ENCODE data around the gene MARK2.

Gene MARK2

DNA sequence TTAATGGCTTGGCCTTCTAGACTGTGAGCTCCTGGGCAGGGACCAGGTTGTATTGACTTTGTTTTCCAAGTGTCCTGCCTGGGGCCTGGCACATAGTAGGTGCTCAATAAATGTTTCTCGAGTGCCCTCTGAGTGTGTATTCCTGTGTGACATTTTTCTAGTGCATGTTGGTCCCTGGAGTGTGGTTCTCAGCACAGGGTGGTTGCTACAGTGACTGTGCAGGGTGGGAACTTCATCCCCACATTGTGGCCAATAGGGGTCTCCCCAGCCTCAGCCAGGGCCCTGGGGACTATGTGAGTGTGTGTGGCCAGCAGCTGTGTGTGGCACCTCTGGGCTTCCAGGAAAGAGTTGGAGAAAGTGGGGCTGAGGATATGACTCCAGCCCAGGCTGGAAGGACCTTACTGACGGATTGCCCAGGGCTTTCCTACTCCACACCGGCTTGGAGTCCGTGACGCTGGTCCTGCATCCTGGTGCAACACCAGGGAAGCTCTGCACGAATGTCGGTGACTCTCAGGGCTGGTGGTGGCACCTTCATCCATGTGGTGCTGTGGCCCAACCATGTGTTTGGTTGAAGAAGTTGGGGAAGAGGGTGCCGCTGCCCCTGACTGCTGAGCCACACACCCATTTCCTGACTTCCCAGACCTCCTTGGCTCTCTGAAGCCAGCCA is 9.0 kb upstream of the MARK2 start:
- DNase-seq (ENCODE audit: low read depth): no peak

DNA sequence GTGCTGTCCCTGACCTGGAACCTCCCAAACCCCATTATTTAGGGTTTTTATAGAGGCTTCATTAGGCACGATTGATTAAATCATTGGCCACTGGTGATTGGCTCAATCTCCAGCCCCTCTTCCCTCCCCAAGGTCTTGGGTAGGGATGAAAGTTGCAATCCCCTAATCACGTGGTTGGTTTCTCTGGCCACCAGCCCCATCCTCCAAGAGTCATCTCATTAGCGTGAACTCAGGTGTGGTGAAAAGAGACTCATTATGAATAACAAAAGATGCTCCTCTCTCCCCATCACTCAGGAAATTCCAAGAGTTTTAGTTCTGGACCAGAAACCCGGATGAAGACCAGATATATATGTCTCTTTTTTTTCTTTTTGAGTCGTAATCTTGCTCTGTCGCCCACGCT is 7.6 kb upstream of the MARK2 start:
- DNase-seq (ENCODE audit: low read depth): no peak

DNA sequence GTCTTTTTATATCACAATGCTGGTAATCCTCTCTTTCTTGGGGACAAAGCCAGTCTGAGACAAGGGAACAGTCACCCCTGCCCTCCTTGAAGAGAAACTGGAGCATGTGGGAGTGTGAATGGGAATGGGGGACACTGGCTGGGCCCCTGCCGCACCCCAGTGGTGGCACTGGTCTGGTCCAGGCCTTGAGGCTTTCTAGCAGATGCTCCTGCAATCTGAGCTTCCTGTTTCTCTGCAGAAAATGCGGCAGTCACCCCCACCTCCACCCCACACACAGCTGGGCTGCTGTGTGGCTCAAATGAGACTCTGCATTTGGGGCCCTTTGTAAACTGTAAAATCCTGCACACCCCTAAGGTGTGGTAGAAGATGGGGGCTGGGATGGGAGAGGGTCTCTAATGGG is 6.6 kb upstream of the MARK2 start:
- no peak for DNase-seq (ENCODE audit: low read depth)

DNA sequence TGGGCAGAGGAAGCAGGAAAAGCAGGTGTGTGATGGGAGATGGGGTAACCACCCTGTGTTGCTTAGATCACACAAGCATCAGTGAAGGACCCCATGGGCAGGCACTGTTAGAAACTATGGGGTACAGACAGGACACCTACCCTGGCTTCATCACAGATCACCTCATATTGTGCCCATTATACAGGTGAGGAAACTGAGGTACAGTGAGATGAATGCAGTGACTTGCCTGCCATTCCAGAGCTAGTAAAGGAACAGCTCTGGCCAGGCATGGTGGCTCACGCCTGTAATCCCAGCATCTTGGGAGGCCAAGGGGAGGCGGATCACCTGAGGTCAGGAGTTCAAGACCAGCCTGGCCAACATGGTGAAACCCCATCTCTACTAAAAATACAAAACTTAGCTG is 5.9 kb upstream of the MARK2 start:
- DNase-seq (ENCODE audit: low read depth): no peak

DNA sequence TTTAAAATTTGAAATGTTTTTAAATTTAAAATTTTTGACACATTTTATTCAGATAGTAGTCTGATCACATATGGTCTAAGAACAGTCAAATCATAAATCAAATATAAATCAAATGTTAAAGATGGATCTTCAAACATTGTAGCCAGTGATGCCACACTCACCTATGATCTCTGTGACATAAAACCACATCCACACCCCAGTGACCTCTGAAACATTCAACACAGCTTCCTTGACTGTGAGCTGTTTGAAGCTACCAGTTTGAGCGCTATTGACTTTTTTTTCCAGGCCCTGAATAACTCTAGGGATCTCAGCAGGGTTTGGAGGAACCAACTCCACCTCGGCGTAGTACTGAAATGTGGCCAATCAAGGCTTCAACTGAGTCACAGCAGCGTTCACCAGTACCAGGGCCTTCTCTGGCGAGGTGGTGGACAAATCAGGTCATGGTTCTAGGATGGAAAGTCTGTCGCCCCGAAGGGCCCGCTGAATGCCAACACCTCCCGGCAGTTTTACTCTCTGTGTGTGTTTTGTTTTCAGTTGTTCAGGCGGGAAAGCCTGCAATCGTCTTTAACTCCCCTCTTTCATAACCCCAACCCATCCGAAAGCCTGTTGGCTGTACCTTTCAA is 4.3 kb upstream of the MARK2 start:
- DNase-seq (ENCODE audit: low read depth): no peak

DNA sequence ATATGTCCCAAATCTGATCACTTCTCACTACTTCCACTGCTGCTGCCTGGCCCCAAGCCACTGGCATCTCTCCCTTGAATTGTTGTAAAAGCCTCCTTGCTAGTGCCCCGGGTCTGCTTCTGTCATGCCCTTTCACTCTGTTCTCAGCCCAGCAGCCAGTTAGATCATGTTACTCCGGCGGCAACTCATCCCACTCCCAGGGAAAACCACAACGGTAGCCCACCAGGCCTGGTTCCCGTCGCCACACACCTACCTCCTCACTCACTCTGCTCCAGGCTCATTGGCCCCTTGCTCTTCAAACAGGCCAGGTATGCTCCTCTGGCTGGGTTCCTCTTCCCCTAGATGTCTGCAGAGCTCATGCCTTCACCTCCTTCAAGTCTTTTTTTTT is 3.8 kb upstream of the MARK2 start:
- no peak for DNase-seq (ENCODE audit: low read depth)

DNA sequence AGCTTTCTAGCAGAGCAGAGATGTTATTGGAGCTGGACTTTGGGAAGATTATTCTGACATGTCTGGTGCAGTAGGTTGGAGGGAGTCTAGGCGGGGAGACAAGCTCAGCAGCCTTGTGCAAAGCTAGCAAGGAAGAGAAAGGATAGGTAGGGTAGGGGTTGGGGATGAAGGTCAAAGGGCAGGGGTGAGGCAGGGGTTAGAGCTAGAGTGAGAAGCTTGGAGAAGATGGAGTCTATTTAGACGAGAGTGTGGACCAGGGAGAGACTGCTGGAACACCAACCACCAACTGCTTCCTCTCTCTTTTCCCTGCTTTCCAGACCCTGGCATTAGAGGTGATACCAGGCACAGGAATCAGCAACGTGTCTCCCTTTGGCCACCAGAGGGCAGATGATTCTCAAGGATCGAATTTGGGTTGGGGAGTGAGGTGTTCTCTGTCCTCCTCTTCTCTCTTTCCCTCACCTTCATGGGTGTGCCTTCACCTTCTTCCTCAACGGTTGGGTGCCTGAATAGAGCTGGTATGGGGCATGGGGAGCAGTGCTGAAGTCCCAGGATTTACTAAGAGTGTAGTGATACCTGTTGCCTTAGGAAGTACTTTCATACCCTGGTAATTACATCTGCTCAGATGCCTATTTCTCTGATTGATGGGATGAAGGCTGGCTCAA is 1.8 kb upstream of the MARK2 start:
- DNase-seq (ENCODE audit: low read depth): peak; percentile 53

DNA sequence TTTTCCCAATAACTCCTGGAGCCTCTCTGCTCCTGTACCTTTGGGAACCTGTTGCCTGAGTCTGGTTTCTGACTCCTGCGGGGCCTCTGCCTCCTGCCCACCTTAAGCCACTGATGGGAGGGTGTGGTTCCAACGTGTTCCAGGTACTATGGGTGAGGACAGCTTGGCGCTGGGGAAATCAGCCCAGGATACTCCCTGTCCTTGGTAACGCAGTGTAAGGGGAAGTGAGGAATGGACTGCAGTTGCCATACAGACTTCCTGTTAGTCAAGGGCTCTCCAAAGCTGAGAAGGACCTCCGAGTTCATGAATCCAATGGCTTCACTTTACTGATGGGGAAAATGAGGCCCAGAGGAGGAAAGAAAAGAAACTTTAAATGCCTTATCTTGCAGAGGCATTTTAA is 1.2 kb upstream of the MARK2 start:
- no peak for DNase-seq (ENCODE audit: low read depth)

DNA sequence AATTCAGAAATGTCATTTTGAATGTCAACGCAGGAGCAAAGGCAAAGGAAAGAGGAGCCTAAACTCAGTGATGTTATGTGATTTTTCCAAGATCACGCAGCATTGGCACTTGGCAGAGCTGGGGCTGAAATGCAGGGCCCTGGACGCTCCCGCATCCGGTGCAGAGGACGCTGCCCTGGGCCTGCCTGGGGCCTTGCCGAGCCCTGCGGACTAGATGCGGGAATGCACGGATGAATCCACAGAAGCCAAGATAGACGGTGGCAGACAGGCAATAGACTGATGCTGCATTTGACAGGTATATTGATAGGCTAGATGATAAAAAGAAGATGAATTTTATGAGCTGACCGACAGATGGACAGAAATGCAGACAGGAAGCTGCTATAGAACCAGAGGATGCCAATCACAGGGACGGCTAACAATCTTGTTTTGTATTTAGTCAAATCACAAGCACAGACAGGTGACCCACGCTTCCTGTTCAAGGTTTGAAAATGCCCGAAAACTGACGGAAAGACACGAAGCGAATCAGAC is 696 bp upstream of the MARK2 start:
- DNase-seq (ENCODE audit: low read depth): no peak

DNA sequence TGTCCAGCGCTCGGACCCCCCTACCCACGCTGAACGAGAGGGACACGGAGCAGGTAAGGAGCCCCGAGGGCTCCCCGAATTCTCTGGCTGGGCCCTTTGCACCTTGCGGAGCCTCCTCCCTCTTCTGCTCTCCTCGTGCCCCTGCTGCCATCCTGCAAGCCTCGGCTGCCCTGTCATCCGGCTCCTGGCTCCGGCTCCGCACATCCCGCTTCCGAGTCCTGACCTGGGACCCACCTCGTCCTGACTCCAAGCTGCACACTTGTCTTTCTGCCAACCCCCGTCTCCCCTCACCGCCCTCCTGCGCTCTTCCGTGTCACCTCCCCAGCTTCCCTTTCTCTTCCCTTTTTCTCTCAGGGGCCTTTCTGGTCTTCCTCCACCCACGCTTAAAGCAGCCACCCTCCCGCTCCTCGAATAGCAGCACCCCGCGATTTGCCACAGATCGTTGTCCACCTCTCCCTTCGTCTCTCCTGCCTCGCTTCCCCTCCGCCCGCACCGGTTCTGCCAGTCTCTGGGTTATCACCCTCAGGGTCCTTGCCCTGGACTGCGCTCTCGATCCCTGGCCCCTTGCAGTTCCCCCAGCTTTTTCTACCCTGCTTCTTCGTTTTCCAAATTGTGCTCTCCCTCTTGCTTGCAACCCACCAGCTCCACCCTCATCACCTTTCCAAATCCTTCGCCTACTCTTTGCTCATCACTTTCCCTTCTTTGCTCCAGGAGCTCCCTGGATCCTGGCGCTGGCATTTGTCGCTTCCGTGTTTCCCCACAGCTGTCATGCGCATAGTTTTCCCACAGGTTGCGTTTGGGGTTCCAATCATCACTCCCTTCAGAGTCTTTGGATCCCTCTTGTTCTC is 822 bp downstream of the MARK2 start:
- no peak for DNase-seq (ENCODE audit: low read depth)

DNA sequence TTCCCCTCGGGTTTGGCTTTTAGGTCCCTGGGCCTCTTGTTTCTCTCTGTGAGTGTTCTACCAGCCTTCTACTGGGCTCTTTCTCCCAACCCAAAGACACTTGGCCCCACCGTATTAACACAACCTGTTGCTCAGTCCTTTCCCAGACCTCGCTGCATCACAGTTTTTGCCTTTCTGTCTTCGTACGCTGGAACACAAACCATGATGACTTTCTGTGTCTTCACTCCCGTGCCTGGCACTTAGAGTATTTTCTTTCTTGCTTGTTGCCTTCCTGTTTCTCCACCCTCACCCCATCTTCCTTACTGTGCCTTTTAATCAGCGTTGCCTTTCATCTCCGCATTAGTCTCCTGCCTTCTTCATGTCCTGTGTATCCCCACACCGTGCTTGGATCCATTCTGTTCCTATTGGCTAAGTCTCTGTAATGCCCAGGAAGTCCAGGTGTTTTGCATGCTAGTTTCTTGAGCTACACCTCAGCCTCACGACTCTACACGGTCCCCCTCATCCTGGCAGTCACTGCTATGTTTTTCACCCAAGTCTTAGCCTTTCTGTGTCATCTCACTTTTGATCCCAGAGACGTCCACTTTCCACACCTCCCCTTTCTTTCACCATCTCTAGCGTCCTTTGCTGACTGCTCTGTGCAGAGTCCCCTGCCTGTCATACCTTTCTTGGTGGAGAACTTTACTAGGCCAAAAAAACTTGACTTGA is 1.6 kb downstream of the MARK2 start:
- DNase-seq (ENCODE audit: low read depth): no peak

DNA sequence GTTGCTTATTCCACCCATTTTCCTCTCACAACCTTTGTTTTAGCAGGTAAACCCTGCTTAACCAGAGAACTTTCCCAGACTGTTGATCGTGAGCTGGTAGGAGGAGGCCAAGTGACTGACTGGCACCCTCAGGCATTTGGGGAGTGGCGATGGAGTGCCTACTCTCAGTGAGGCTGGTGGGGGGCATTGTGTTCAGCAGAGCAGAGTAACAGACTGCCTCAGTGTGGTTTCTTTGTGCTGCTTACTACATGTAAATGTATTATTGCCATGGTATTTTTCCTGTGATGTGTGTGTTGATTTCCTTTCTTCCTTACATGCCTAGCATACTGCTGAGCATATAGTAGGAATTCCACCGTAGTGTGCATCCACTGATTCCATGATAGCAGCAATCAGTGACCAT is 2.6 kb downstream of the MARK2 start:
- DNase-seq (ENCODE audit: low read depth): no peak

DNA sequence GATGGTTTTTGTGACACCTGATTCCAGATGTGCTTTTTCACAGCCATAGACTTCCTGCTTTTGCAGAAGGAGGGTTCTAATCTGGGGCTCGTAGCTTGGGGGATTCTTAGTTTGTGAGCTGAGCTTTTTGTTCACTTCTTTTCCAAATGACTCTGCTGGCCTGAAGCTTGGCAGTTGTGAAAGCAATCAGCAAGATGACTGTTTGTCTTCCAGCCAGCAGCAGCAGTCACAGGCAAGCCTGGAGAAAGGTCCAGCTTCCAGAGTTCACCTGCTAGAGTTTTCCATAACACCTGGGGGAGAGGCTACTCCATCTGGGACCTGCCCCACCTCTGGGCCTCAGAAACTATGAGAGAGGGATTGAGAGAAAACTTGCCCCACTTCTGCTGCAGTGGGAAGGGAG is 4.1 kb downstream of the MARK2 start:
- DNase-seq (ENCODE audit: low read depth): no peak

DNA sequence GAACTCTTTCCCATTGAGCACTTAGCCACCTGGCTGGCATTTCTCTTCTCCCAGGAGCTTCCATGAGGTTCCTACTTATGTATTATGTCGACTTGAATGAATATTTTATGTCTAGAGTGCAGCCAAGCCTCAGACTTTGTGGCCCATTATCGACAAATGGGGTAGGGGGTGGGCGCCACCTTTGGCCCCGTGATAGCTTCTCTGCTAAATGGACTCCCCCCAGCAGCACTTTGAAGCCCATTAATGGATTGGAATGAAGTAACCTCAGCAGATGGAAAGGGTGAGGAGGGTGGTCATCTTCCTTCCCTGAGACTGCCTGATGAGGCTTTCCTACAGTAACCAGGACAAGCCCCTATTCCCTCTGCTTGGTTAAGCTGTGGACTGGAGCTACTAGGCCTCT is 5.9 kb downstream of the MARK2 start:
- no peak for DNase-seq (ENCODE audit: low read depth)

DNA sequence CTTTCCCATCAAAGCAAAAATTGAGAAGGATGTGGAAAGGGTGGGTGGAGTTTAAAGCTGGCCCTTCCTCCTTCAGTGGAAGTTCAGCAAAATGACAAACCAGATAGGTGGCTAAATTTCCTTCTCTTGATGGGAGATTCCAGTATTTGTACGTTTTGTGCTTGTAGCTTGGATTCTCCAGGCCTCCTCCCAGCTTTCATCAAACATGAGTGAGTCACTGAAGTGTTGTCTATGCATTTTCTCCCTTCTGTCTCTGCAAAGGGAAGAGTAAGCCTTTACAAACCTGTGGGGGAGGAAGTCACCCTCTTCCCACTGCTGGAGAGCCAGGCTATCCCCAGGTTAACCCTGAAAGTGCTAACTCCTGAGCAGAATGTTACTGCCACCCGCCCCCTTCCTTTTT is 6.4 kb downstream of the MARK2 start:
- no peak for DNase-seq (ENCODE audit: low read depth)

DNA sequence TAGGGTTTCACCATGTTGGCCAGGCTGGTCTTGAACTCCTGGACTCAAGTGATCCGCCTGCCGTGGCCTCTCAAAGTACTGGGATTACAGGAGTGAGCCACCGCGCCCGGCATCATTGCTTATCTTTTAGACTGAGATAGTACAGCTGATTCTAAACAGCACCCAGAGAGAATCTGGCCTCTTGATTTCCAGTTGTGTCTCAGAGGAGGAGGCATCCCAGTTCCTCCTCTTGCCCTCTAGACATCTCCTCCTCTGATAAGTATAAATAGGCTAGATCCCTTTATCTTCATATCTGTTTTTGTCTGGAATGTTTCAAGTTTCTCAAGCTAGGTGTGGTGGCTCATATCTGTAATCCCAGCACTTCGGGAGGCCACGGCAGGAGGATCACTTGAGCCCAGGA is 7.0 kb downstream of the MARK2 start:
- no peak for DNase-seq (ENCODE audit: low read depth)

DNA sequence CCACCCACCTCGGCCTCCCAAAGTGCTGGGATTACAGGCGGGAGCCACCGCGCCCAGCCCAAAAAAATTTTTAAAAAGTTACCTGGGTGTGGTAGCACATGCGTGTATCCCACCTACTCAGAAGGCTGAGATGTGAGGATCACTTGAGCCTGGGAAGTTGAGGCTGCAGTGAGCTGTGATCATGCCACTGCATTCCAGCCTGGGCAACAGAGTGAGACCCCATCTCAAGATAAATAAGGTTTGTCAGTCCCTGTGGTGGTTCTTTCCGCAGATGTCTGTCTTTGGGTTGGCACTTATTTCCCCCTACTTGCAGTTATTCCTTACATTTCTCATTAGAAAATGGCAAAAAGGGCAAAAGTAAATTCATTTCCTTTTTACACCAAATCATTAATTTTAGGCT is 8.0 kb downstream of the MARK2 start:
- DNase-seq (ENCODE audit: low read depth): no peak

DNA sequence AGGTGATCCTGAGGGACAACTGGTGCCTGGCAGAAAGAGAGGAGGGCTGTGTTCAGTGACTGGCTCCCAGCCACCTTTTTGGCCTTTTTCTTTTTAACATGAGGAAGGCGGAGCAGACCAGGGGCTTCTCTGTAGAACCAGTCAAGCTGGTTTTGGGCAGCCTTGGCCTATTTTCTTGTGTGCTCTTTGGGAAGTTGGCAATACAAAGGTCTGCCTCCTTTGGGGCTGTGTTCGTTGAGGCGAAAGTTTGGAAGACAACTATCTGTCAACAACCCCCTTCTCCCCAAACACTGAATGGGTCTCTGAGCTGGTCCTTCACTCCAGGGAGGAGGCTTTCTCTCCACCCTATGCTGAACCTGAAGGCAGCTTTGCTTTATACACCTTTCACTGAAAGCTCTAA is 8.5 kb downstream of the MARK2 start:
- no peak for DNase-seq (ENCODE audit: low read depth)

DNA sequence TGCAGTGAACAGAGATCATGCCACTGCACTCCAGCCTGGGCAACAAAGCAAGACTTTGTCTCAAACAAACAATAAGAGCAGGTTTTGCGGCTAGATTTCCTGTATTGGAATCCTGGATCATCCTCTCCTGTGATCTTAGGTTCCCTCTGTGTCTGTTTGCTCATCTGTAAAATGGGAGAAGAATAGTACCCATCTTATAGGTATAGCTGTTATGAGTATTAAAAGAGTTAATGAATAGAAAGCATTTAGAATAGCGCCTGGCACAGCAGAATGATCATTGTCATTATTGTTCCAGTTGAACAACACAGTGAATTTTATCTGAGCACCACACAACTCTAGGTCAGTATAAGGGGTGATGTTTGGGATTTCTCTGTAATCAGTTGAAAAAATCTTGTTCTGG is 10.8 kb downstream of the MARK2 start:
- no peak for DNase-seq (ENCODE audit: low read depth)

DNA sequence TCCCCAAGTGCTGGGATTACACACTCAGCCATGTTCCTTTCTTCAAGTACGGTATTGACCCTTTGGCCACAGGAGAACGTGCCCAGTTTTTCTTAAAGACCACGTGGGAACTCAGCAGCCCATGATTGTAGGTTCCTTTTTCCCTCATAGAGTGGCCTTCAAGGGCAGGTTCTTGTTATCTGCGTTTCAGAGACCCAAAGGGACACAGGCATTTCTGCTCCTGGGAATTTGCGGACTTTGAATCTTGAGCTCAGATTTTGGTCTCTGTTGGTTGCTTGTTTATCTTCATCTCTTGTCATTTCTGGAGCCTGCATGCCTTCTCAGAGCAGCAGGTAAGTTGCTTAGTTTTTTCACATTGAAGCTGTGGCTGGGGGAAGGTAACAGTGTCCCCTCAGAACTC is 12.0 kb downstream of the MARK2 start:
- DNase-seq (ENCODE audit: low read depth): no peak

DNA sequence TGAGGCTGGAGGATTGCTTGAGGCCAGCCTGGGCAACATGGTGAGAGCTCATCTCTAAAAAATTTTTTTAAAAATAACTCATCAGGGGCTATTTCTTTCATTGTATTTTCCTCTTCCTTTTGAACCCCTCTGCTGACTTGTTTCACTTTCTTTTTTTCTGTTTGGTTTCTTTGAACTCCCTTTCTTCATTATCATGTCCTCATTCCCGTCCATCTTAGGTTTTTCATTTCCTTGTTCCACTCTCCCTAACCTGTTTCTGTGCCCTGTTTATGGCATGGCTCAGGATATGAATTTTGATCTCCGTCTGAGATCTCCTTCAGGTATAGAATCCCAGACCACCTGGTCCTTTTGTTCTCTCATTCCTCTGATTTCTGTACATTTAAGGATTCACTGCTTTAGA is 12.5 kb downstream of the MARK2 start:
- no peak for DNase-seq (ENCODE audit: low read depth)

DNA sequence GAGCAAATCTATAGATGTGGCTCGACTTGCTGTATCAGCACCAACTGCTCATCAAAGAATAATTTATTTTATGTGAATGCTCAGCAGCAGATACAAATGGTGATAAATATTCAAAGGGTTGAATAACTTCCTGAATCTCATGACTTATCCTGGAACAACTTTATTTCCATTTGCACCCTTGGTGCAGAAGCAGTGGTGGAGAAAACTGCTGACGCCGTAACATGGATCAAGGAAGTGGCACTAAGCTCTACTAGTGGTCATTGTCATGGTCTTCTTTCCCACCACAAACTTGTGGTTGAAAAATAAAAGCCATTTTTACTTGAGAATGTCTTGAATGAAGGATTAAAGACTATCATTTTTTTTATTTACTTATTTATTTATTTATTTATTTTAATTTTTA is 14.6 kb downstream of the MARK2 start:
- no peak for DNase-seq (ENCODE audit: low read depth)

Measured in T-helper 22 cell (primary cell).